ENCODE results near the gene CHIT1. TPM values are rescaled to one million over a fixed set of nuclear protein-coding genes. Genes with fewer than 3 reads are reported as not detected.
"Not testable (repeated sequence)": the region's sequence is repeated elsewhere in the genome, so short reads cannot be mapped to it uniquely, and the experiment has no call there.

Gene CHIT1
- total and polyA plus RNA-seq, 2 of the 8 experiments (the other 6 are each of a cell fraction or from before 2014, with no cell fraction given) = not detected

DNA sequence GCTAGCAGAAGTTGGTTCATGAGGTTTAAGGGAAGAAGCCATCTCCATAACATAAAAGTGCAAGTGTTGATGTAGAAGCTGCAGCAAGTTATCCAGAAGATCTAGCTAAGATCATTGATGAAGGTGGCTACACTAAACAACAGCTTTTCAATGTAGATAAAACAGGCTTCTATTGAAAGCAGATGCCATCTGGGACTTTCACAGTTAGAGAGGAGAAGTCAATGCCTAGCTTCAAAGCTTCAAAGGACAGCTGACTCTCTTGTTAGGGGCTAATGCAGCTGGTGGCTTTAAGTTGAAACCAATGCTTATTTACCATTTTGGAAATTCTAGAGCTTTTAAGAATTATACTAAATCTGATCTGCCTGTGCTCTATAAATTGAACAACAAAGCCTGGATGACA, 25.3 kb upstream of the CHIT1 start:
- DNase-seq (ENCODE audit: low read depth in 1 of 2, low spot score in 2 of 2); H2BK12ac ChIP-seq (ENCODE audit: low read depth, low read length); H2AFZ ChIP-seq (ENCODE audit: low read length); H3K56ac ChIP-seq (replicated peaks; ENCODE audit: insufficient read length, low read depth, low read length); H3K79me2 ChIP-seq (ENCODE audit: control insufficient read depth in 1 of 2, insufficient read depth in 2 of 2, low read length in 2 of 2); H3K4ac ChIP-seq (replicated peaks; ENCODE audit: insufficient read length, low read depth, low read length); H3K18ac ChIP-seq (ENCODE audit: extremely low read depth, low read length); H3K14ac ChIP-seq (ENCODE audit: insufficient read length); H4K8ac ChIP-seq (ENCODE audit: extremely low read depth, insufficient read depth, low read length); H3K79me1 ChIP-seq (ENCODE audit: low read depth, low read length); H2AK5ac ChIP-seq (ENCODE audit: low read depth, low read length); H2BK5ac ChIP-seq (ENCODE audit: low read depth, low read length); H4K91ac ChIP-seq (replicated peaks; ENCODE audit: insufficient read length, low read length); H3K23me2 ChIP-seq (ENCODE audit: low read depth, low read length); H3K27ac ChIP-seq (ENCODE audit: low read depth, low read length); H3K23ac ChIP-seq (ENCODE audit: insufficient read length); H2BK20ac ChIP-seq (ENCODE audit: low read length); POLR2A ChIA-PET (ENCODE audit: partially characterized antibody); H3K36me3 ChIP-seq (ENCODE audit: control insufficient read depth in 2 of 4, insufficient read depth in 4 of 4, low read length in 3 of 4); H3K4me1 ChIP-seq (replicated peaks in 1 of 4; ENCODE audit: control insufficient read depth in 3 of 4, insufficient read depth in 4 of 4, low read length in 3 of 4); H4K20me1 ChIP-seq (replicated peaks in 1 of 2; ENCODE audit: control insufficient read depth in 1 of 2, insufficient read depth in 2 of 2, low read length in 2 of 2); H3K4me3 ChIP-seq (ENCODE audit: extremely low read depth in 1 of 4, insufficient read depth in 2 of 4, low read depth in 3 of 4, low read length in 4 of 4); H3K9ac ChIP-seq (replicated peaks in 1 of 4; ENCODE audit: extremely low read depth in 1 of 4, low read depth in 3 of 4, low read length in 3 of 4); H3K27me3 ChIP-seq (replicated peaks in 1 of 4; ENCODE audit: control insufficient read depth in 3 of 4, extremely low read depth in 1 of 4, insufficient read depth in 3 of 4, low read length in 3 of 4); H2BK120ac ChIP-seq (replicated peaks; ENCODE audit: low read depth, low read length); H2BK15ac ChIP-seq (ENCODE audit: low read length); FAIRE-seq; H3K4me2 ChIP-seq (ENCODE audit: insufficient read depth in 1 of 2, low read depth in 2 of 2, low read length in 2 of 2); H4K5ac ChIP-seq (ENCODE audit: insufficient read length, low read depth, low read length): not testable (repeated sequence)
- CTCF ChIA-PET (ENCODE audit: partially characterized antibody) = interaction anchor here (0.6 to 1.5 kb wide), 6 partner anchors 10 to 332 kb away, joined by 3 to 12 read pairs (median 4); partner anchors contain the start of gene MYOG
- peaks cover 11 to 12% of the 10 kb centered on the region in 2 experiments; a peak in 3 of 4 replicates for H3K9me3 ChIP-seq (ENCODE audit: insufficient read depth in 2 of 2, low read depth in 1 of 2, low read length in 1 of 2)

Data from H1 (cell line).